Trophoblast cell (in vitro differentiated cells and primary cell): Measurements from ENCODE around the gene CASP7.

Experiments
- DNase-seq, 2 donors: peaks; one replicate each; pipeline ENCODE4 v3.0.0-alpha.2; 2016
- H2AFZ ChIP-seq: 2 replicates; pipeline ENCODE4 v1.6.1; 2013; ENCODE audit warnings: low read length, moderate library complexity, mild to moderate bottlenecking; ENCODE audit not compliant: insufficient read depth, poor library complexity
- H2AK5ac ChIP-seq: 2 replicates; pipeline ENCODE4 v1.6.1; 2013; ENCODE audit warnings: mild to moderate bottlenecking, low read length
- H2BK120ac ChIP-seq: 2 replicates; pipeline ENCODE4 v1.6.1; 2013; ENCODE audit warnings: low read length, mild to moderate bottlenecking, moderate library complexity; ENCODE audit not compliant: insufficient read depth, poor library complexity
- H2BK12ac ChIP-seq: 2 replicates; pipeline ENCODE4 v1.6.1; 2013; ENCODE audit warnings: mild to moderate bottlenecking, low read length, moderate library complexity
- H2BK5ac ChIP-seq: 2 replicates; pipeline ENCODE4 v1.6.1; 2013; ENCODE audit warnings: low read length, low read depth, moderate library complexity, mild to moderate bottlenecking; ENCODE audit not compliant: poor library complexity
- H3K14ac ChIP-seq: 2 replicates; pipeline ENCODE4 v1.6.1; 2013; ENCODE audit warnings: mild to moderate bottlenecking, low read length
- H3K18ac ChIP-seq: 2 replicates; pipeline ENCODE4 v1.6.1; 2013; ENCODE audit warnings: mild to moderate bottlenecking, low read length
- H3K23ac ChIP-seq: 2 replicates; pipeline ENCODE4 v1.6.1; 2013; ENCODE audit warnings: low read length
- H3K27ac ChIP-seq: 2 replicates; pipeline ENCODE4 v1.5.1; 2013; ENCODE audit warnings: low read depth, mild to moderate bottlenecking, inconsistent platforms, low read length, moderate library complexity
- H3K27me3 ChIP-seq: 2 replicates; pipeline ENCODE4 v1.6.1; 2013; ENCODE audit warnings: inconsistent platforms, mild to moderate bottlenecking, low read length, moderate library complexity; ENCODE audit not compliant: insufficient read depth
- H3K36me3 ChIP-seq, 2 experiments: 1 replicate in 1 of 2; 2 replicates in 1 of 2; pipeline ENCODE4 v1.6.1; 2013; ENCODE audit warnings: low read length in 2 of 2, mild to moderate bottlenecking in 2 of 2, moderate library complexity in 1 of 2; ENCODE audit not compliant: insufficient read depth in 2 of 2, control insufficient read depth in 1 of 2
- H3K4ac ChIP-seq: 2 replicates; pipeline ENCODE4 v1.6.1; 2013; ENCODE audit warnings: low read depth, mild to moderate bottlenecking, low read length, moderate library complexity
- H3K4me1 ChIP-seq, 2 experiments: 1 replicate in 1 of 2; 2 replicates in 1 of 2; pipeline ENCODE4 v1.6.1; 2013; ENCODE audit warnings: low read length in 2 of 2, mild to moderate bottlenecking in 2 of 2, moderate library complexity in 1 of 2; ENCODE audit not compliant: insufficient read depth in 2 of 2, control insufficient read depth in 1 of 2
- H3K4me2 ChIP-seq: 2 replicates; pipeline ENCODE4 v1.6.1; 2013; ENCODE audit warnings: inconsistent platforms, mild to moderate bottlenecking, low read length, moderate library complexity
- H3K4me3 ChIP-seq: 2 replicates; pipeline ENCODE4 v1.5.1; 2013; ENCODE audit warnings: mild to moderate bottlenecking, low read depth, low read length, inconsistent platforms
- H3K79me1 ChIP-seq: one replicate; pipeline ENCODE4 v1.6.1; 2013; ENCODE audit warnings: low read length
- H3K79me2 ChIP-seq: 2 replicates; pipeline ENCODE4 v1.6.1; 2013; ENCODE audit warnings: low read length, mild to moderate bottlenecking; ENCODE audit not compliant: control insufficient read depth, insufficient read depth, poor library complexity
- H3K9ac ChIP-seq: 2 replicates; pipeline ENCODE4 v1.6.1; 2013; ENCODE audit warnings: mild to moderate bottlenecking, low read length
- H3K9me3 ChIP-seq: 2 replicates; pipeline ENCODE4 v1.6.1; 2013; ENCODE audit warnings: low read depth, mild to moderate bottlenecking, control low read depth, inconsistent platforms, low read length; ENCODE audit not compliant: insufficient read depth
- H4K12ac ChIP-seq: 2 replicates; pipeline ENCODE4 v1.6.1; 2013; ENCODE audit warnings: low read depth, mild to moderate bottlenecking, low read length, moderate library complexity
- H4K8ac ChIP-seq: 2 replicates; pipeline ENCODE4 v1.6.1; 2013; ENCODE audit warnings: low read depth, mild to moderate bottlenecking, low read length, moderate library complexity
- H4K91ac ChIP-seq: one replicate; pipeline ENCODE4 v1.6.1; 2013; ENCODE audit warnings: low read depth, mild to moderate bottlenecking, low read length, moderate library complexity
- WGBS: extraction: QIAGEN DNeasy Blood & Tissue Kit; methylation state at CpG from one replicate; pipeline ENCODE4 v1.1.7; 2013; ENCODE audit warnings: missing lambda C conversion rate; ENCODE audit not compliant: insufficient read length, insufficient coverage; ENCODE audit errors: extremely low coverage; 5-methylcytosine and 5-hydroxymethylcytosine counted together

Gene CASP7

DNA sequence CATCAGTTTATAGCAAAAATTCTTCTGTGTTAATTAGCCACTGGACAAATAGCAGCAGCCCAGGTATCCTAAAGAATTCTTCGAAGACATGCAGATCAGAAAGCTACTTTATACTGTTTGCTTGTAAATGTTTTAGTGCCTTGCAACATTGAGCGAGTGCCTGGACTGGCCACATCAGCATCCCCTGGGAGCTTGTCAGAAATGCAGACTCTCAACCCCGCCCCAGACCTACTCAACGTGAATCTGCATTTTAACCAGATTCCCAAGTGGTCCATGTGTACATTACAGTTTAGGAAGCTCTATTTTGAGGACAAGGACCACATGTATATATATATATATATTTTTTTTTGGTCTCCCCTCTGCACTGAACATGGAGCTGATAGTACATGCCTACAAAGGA is 53.3 kb downstream of the CASP7 start:
- no peak overlapping the region for H3K27ac ChIP-seq
- H3K27me3 ChIP-seq = no peaks in the 10 kb centered on the region
- H3K4me3 ChIP-seq = no peak overlapping the region
- H4K12ac ChIP-seq = no peak overlapping the region
- H4K91ac ChIP-seq = no peak overlapping the region
- H3K36me3 ChIP-seq = no peaks in the 10 kb centered on the region
- no peaks in the 10 kb centered on the region for H3K79me2 ChIP-seq
- no peaks in the 10 kb centered on the region for H3K79me1 ChIP-seq
- WGBS = no CpG with 5 or more reads among the region's 4 CpGs
- no peak overlapping the region for H2AFZ ChIP-seq
- no peak overlapping the region for H3K14ac ChIP-seq
- no peak overlapping the region for H3K9ac ChIP-seq
- no peak overlapping the region for H2AK5ac ChIP-seq
- H2BK120ac ChIP-seq = no peak overlapping the region
- no peak for DNase-seq
- no peaks in the 10 kb centered on the region for H3K4me1 ChIP-seq
- H2BK5ac ChIP-seq = no peak overlapping the region
- H3K4ac ChIP-seq = no peak overlapping the region
- no peak overlapping the region for H4K8ac ChIP-seq
- no peak overlapping the region for H2BK12ac ChIP-seq
- no peaks in the 10 kb centered on the region for H3K9me3 ChIP-seq
- H3K18ac ChIP-seq = no peak overlapping the region
- no peak overlapping the region for H3K23ac ChIP-seq
- H3K4me2 ChIP-seq = no peak overlapping the region

DNA sequence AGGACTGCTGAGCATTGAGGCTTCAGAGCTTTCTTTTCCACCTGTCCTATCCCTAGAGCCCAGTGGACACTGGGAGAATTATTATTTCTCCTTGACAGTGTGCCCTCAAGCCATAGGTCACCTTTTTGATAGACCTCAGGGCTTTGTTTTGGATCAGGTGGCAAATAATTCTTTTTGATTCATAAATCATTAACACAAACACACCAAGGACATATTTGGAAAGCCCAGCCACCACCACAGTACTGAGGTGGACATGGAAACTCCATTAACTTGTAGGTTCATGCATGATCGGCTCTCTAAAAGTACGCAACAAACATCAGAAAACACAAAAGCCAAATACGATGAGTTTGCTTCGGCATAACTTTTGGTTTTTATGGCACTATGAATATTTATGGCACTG is 53.9 kb downstream of the CASP7 start:
- no peak overlapping the region for H3K27ac ChIP-seq
- H2AFZ ChIP-seq = no peak overlapping the region
- no peak overlapping the region for H3K23ac ChIP-seq
- no CpG with 5 or more reads among the region's 4 CpGs for WGBS
- no peaks in the 10 kb centered on the region for H3K79me2 ChIP-seq
- H3K36me3 ChIP-seq = no peaks in the 10 kb centered on the region
- no peaks in the 10 kb centered on the region for H3K27me3 ChIP-seq
- no peak overlapping the region for H4K8ac ChIP-seq
- no peak overlapping the region for H3K4me2 ChIP-seq
- H2BK120ac ChIP-seq = no peak overlapping the region
- H3K14ac ChIP-seq = no peak overlapping the region
- no peaks in the 10 kb centered on the region for H3K4me1 ChIP-seq
- no peak overlapping the region for H4K12ac ChIP-seq
- no peaks in the 10 kb centered on the region for H3K9me3 ChIP-seq
- no peak overlapping the region for H3K4ac ChIP-seq
- no peak overlapping the region for H3K9ac ChIP-seq
- H2BK5ac ChIP-seq = no peak overlapping the region
- H3K4me3 ChIP-seq = no peak overlapping the region
- H4K91ac ChIP-seq = no peak overlapping the region
- no peak overlapping the region for H2BK12ac ChIP-seq
- DNase-seq = no peak
- H3K18ac ChIP-seq = no peak overlapping the region
- no peaks in the 10 kb centered on the region for H3K79me1 ChIP-seq
- H2AK5ac ChIP-seq = no peak overlapping the region

DNA sequence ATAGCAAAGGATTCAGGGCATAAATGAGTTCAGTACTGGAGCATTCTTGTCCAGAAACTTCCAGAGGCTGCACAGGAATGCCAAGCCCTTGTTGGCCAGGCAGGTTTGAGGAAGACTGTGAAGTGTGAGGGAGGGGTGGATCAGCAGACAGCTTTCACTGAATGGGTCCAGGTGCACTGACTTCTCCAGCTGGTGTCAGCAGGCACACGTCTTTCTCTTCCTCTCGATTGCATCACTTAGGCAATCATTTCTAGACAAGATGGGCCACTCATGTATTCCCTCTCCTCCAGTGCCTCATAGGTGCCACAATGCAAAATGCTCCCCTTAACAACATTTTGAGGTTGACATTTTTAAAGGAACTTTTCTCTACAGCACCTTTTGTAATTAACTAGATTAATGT is 56.2 kb downstream of the CASP7 start:
- no peak overlapping the region for H4K12ac ChIP-seq
- no peak overlapping the region for H3K4me2 ChIP-seq
- H3K79me1 ChIP-seq = no peaks in the 10 kb centered on the region
- H3K14ac ChIP-seq = no peak overlapping the region
- no peaks in the 10 kb centered on the region for H3K4me1 ChIP-seq
- no peak overlapping the region for H3K4ac ChIP-seq
- no peak overlapping the region for H4K8ac ChIP-seq
- H2BK5ac ChIP-seq = no peak overlapping the region
- no peak overlapping the region for H3K9ac ChIP-seq
- H3K36me3 ChIP-seq = no peaks in the 10 kb centered on the region
- no peak overlapping the region for H3K4me3 ChIP-seq
- H3K9me3 ChIP-seq = no peaks in the 10 kb centered on the region
- no peak overlapping the region for H3K23ac ChIP-seq
- H3K79me2 ChIP-seq = no peaks in the 10 kb centered on the region
- no peak overlapping the region for H2AK5ac ChIP-seq
- H4K91ac ChIP-seq = no peak overlapping the region
- H3K27ac ChIP-seq = no peak overlapping the region
- no CpG with 5 or more reads among the region's 2 CpGs for WGBS
- H2BK120ac ChIP-seq = no peak overlapping the region
- DNase-seq = no peak
- H2AFZ ChIP-seq = no peak overlapping the region
- no peak overlapping the region for H2BK12ac ChIP-seq
- H3K27me3 ChIP-seq = no peaks in the 10 kb centered on the region
- H3K18ac ChIP-seq = no peak overlapping the region

DNA sequence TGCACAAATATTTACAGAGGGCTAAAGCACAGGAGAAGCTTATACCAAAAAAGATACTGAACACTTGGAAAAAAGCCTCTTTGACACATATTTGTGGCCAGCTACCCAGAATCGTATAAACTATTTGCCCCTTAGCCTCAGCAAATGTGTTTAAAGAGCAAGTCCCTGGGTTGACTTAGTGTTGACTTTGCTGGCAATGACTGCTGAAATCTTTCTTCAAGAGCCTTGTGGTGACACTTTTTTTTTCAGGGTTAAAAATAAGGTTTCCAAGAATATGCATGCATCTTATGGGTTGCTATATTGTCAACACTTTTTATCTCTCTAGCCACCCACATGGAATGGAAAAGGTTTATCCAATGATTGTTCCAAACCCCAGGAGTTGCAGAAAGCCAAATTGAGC is 56.9 kb downstream of the CASP7 start:
- H3K9me3 ChIP-seq = no peaks in the 10 kb centered on the region
- no peaks in the 10 kb centered on the region for H3K36me3 ChIP-seq
- no peak overlapping the region for H2AK5ac ChIP-seq
- DNase-seq = no peak
- no peak overlapping the region for H3K27ac ChIP-seq
- H3K4me3 ChIP-seq = no peak overlapping the region
- no peak overlapping the region for H3K14ac ChIP-seq
- H3K23ac ChIP-seq = no peak overlapping the region
- no peak overlapping the region for H2AFZ ChIP-seq
- no peak overlapping the region for H4K8ac ChIP-seq
- no peaks in the 10 kb centered on the region for H3K27me3 ChIP-seq
- H4K12ac ChIP-seq = no peak overlapping the region
- H3K4me2 ChIP-seq = no peak overlapping the region
- no peaks in the 10 kb centered on the region for H3K4me1 ChIP-seq
- no peak overlapping the region for H4K91ac ChIP-seq
- H3K4ac ChIP-seq = no peak overlapping the region
- H2BK120ac ChIP-seq = no peak overlapping the region
- no peaks in the 10 kb centered on the region for H3K79me1 ChIP-seq
- no CpG with 5 or more reads among the region's 1 CpG for WGBS
- no peak overlapping the region for H3K18ac ChIP-seq
- H2BK12ac ChIP-seq = no peak overlapping the region
- H2BK5ac ChIP-seq = no peak overlapping the region
- no peaks in the 10 kb centered on the region for H3K79me2 ChIP-seq
- H3K9ac ChIP-seq = no peak overlapping the region
